ENCODE data around the gene RHOA.
A peak's percentile ranks its signal among the peaks of the same experiment; 100 is the strongest.
"Not testable (repeated sequence)": the region's sequence is repeated elsewhere in the genome, so short reads cannot be mapped to it uniquely, and the experiment has no call there.

The RHOA gene

DNA sequence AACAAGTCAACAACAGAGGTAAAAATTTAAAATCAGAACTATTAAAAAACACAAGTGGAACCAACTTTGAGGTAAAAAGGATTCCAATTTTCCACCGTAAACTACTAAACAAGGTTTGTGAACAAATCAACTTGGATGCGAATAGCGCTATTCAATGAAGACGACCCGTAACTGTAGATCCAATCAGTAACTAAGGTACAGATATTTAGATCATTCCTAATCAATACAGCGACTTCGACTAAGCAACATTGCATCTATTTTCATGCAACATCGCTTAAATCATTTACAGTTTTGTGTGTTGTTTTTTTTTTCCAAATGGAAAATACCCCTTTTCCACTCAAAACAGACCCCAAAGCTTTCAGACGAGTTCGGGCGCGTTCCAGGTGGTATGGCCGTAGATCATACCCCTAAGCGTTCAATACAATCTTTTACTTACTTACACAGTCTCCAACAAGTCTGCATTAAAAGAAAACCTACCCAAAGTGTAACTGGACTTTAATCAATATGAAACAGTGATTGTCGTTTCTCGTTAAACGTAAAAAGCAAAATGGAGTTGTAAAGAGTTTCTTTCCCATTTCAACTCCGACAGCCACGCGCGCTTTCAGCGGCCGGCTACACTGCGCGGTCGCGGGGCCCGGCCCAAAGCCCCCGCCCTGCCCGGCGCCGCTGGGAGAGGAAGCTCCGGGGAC is 786 bp downstream of the RHOA start:
- DNase-seq: no peak

DNA sequence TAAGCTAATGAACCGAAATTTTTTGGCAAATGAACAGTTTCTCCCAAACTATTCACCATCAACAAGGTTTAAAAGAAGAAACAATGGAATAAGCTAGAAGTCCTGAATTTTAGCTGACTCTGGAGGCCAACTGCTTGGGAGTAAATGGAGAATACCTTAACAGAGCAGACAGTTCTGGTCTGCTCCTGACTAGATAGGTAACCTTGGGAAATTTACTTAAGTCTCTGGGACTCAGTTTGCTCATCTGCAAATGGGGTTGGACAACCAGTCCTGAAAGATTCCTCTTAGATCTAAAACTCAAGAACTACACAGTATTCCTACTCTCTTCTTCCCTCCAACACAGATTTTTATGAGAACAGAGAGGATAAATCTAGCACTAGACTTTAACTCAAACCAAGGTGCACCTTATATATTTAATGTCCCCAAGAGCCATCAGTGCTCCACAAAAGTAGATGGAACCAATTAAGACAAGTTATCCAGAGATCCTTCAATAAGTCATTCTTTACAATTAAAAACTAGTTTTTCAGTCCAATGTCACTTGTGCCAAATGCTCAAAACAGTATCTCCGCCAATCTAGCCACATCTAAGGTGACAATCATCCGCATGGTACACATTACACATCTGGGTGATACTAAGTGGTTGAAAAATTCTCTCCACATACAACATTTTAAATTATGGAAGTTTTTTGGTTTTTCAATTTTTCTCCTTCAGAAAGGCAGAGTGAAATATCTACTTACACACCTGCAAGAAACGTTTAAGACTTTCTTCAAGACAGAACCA is 1.5 kb downstream of the RHOA start:
- peak in 1 of 2 donors; percentile 46 for DNase-seq

DNA sequence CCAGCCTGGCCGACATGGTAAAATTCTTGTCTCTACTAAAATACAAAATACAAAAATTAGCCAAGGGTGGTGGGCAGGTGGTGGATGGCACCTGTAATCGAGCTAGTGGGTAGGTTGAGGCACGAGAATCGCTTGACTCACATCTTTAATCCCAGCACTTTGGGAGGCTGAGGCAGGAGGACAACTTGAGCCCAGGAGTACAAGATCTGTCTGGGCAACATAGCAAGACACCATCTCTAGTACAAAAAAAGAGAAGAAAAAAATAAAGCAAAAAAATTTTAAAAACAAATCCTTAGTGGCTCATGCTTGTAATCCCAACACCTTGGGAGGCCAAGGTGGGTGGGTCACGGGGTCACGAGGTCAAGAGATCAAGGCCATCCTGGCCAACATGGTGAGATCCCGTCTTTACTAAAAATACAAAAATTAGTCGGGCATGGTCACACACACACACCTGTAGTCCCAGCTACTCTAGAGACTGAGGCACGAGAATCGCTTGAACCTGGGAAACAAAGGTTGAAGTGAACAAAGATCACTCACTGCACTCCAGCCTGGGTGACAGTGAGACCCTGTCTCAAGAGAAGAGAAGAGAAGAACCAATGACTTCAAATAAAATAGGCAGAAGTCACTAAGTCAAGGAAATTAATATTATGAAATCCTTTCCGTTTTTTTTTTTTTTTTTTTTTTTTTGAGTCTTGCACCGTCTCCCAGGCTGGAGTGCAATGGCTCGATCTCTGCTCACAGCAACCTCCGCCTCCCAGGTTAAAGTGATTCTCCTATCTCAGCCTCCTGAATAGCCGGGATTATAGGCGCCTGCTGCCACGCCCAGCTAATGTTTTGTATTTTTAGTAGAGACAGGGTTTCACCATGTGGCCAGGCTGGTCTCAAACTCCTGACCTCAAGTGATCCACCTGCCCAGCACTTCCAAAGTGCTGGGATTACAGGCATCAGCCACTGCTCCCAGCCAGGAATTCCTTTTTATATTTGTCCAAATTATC is 4.9 kb downstream of the RHOA start:
- no peak for DNase-seq

DNA sequence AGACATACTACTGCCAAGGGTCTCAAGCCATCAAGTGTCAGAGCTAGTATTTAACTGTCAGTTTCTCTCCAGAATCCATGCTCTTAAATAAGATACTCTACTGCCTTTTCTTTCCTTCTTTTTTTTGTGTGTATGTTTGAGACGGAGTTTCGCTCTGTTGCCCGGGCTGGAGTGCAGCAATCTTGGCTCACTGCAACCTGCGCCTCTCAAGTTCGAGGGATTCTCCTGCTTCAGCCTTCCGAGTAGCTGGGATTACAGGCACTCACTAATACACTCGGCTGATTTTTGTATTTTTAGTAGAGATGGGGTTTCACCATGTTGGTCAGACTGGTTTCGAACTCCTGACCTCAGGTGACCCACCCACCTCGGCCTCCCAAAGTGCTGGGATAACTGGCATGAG is 6.2 kb downstream of the RHOA start:
- not testable (repeated sequence) for DNase-seq

DNA sequence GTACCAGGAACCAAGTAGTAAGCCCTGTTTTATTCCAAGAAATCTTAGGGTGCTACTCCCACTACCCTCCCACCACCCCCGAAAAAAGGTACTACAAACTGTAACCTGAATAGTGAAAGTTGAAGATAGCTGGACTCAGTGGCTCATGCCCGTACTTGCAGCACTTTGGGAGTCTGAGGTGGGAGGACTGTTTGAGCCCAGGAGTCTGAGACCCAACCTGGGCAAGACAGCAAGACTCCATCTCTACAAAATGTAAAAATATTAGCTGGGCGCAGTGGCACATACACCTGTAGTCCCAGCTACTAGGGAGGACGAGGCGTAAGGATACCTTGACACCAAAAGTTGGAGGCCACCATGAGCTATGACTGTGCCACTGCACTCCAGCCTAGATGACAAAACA is 7.9 kb downstream of the RHOA start:
- no peak for DNase-seq

DNA sequence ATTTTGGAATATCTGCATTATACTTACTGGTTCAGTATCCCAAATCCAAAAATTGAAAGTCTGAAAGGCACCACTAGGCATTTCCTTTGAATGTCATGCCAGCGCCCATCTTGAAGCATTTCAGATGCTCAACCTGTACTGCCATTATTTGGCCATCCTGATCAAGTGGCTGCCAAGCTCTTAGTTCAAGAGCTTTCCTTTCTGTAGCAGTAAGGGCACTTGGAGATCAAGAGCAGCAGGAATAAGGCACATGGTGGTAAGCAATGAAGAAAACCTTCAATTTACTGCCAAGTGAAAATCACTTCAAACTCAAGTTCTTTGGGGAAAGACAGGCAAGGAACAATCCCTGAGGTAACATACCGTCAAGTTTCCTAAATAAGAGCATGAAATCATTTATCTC is 10.0 kb downstream of the RHOA start:
- no peak for DNase-seq

DNA sequence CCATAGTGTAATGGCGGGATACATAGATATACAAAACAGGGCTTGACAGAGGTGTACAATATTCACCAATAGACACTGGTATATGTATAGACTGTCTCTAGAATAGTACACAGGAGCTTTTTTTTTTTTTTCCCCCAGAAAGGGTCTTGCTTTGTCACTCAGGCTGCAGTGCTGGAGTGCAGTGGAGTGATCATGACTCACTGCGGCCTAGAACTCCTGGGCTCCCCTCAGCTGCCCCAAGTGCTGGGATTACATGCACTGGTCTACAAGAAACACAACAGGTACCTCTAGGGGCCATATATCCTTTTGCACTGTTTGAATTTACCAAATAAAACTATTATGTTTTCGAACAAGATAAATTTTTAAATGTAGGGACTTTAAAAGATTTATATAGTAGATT is 12.3 kb downstream of the RHOA start:
- DNase-seq: no peak

DNA sequence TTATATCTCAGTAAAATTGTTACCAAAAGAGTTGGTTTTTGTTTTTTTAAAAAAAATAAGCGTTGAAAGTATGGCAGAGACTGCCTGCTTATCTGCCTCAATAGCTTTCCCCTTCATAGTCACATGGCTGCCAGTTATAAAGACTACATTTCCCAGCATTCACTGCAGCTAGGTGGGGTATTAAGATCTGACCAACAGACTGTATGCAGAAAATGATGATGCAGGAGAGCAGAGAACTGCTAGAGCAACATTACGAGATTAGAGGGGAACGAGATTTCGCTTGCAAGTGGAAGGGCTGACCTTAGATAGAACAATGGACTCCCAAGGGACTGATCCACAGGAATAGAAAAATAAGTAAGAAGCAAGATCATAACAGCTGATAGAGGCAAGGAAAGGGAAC is 14.3 kb downstream of the RHOA start:
- DNase-seq: peak in 1 of 2 donors; percentile 44

DNA sequence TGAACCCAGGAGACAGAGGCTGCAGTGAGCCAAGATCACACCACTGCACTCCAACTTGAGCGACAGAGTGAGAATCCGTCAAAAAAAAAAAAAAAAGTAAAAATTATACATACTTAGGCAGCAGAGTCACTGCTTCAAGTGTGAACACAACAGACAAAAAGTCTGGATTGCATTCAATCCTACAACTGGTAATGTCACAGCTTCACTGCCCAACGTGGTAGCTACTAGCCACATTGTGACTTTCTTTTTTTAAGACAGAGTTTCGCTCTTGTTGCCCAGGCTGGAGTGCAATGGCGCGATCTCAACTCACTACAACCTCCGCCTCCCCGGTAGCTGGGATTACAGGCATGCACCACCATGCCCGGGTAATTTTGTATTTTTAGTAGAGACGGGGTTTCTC is 20.5 kb downstream of the RHOA start:
- not testable (repeated sequence) for DNase-seq

DNA sequence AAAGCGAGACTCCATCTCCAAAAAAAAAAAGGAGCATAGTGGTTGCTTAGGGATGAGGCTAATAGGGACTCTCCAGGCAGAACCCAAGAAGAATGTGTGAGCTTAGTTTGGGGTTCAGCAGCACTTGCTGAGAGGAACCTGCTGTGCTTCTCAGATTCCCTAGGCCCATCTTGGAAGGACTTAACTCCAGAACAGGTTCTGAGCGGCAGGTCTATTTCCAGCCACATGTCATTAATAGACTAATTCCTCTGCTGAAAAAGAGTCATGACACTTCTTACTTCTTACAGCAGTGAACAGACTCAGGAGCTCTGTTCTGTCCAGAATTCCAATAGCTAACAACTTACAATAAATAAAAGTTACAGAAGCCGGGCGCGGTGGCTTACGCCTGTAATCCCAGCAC is 22.5 kb downstream of the RHOA start:
- DNase-seq: no peak

DNA sequence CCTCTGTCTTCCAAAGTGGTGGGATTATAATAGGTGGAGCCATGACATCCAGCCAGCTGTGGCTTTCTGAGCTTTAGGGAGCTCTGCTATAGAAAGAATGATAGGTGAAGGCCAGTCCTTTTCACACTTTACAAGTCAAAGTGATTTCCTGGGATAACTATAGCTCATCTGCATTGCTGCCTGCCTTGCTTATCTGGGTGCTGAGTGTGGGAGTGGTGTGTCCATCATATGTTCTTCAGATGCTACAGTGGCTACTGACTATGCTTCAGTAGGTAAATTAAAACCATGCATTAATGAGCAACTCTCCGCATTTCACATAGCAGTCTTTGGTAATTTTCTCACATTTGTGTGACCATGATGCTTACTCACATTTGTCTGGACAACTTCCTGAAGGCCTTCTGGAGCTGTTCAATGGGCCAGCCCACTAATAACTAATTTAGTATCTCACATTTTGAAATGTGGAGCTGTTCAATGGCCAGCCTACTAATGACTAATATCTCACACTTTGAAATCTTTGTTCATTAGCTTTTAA is 23.4 kb downstream of the RHOA start:
- no peak for DNase-seq

DNA sequence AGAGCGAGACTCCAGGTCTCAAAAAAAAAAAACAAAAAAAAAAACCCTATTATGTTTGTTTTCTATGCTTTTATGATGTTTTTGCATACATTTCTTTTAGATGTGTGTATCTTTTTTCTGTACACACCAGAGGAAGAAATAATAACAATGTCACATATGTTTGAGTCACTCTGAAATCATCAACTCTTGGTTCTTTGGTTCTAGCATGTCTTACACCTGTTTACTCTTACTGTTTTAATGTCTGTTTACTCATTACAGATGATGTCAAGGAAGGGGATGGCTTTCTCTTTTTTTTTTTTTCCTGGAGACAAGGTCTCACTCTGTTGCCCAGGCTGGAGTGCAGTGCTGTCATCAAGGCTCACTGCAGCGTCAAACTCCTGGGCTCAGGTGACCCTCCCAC is 24.1 kb downstream of the RHOA start:
- no peak for DNase-seq

DNA sequence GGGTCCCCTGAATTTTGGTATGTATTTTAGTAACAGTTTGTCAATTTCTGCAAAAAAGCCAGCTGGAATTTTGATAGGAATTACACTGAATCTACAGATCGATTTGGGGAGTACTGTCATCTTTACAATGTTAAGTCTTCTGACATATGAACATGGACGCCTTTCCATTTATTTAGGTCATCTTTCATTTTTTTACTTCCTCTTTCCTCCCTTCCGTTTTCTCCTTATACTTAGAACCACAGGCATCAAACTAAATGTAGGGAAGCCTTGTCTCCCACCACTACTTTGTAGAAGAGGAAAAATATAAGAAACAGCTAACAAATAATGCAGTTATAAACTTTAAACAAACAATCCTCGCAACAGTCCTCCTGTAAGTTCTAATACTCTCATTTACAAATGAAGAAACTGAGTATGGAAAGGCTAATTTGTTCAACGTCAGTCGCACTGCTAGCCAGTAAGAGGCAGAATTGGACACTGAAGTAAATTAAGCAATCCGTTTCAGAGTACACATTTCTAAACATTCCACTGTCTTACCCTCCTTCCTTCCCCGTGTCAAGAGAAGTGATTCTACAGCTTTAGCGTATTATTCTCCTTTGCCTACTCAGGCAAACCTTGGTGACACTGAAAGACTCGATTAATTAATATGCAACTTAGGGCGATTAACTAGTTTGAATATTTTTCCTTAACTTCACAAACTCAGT is 25.6 kb downstream of the RHOA start:
- DNase-seq: no peak

DNA sequence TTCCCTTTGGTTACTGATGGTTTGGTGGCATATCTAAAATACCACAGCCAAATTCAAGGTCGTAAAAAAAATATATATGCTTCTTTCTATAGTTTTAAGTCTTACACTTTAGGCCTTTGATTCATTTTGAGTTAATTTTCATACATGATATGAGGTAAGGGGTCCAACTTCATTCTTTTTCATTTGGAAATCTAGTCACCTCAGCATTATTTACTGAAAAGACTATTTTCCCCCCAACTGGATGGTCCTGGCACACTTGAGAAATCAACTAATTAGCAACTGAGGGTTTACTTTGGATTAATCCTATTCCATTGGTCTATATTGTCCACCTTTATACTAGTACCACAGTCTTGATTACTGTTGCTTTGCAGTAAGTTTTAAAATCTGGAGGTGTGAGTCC is 26.2 kb downstream of the RHOA start:
- DNase-seq: no peak

DNA sequence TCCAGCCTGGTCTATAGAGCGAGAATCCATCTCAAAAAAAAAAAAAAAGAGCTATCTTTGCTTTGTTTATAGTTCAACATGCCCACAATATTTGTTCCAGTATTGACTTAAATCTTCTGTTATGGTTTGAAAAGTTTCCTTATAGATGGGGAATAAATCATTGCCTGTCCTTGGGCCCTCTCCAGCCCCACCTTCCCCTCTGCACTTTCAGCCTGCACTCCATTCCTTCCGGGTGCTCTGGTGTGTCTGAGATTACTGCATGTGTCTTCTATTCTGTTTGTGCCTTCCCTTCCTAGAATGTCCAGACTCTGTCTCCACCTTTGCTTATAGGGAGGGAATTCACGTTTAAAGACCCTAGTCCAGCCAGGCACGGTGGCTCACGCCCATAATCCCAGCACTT is 28.4 kb downstream of the RHOA start:
- DNase-seq: no peak

DNA sequence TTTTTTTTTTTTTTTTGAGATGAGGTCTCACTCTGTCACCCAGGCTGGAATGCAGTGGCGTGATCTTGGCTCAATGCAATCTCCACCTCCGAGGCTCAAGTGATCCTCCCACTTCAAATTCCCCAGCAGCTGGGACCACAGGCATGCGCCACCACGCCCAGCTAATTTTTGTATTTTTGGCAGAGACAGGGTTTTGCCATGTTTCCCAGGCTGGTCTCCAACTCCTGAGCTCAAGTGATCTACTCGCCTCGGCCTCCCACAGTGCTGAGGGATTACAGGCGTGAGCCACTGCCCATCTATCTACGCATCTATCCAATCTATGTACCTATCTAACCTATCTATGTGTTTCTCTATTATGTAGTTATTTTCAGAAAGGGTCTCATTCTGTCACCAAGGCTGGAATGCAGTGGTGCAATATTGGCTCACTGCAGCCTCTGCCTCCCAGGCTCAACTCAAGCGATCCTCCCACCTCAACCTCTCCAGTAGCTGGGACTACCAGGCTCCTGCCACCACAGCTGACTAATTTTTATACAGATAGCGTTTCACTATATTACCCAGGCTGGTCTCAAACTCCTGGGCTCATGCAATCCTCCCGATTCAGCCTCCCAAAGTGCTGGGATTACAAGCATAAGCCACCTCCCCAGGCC is 33.4 kb downstream of the RHOA start:
- no peak for DNase-seq

DNA sequence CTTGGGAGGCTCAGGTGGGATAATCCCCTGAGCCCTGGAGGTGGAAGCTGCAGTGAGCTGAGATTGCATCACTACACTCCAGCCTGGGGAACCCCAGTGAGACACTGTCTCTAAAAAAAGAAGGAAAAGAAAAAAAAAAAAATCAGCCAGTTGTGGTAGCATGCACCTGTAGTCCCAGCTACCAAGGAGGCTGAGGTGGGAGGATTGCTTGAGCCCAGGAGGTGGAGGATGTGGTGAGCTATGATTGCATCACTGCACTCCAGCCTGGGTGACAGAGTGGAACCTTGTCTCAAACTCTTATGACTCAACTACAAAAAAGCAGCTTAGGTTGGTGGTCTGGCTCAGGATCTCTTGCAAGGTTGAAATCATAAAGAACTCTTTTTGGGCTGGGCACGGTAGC is 34.3 kb downstream of the RHOA start:
- DNase-seq: peak; percentile 22 to 38

DNA sequence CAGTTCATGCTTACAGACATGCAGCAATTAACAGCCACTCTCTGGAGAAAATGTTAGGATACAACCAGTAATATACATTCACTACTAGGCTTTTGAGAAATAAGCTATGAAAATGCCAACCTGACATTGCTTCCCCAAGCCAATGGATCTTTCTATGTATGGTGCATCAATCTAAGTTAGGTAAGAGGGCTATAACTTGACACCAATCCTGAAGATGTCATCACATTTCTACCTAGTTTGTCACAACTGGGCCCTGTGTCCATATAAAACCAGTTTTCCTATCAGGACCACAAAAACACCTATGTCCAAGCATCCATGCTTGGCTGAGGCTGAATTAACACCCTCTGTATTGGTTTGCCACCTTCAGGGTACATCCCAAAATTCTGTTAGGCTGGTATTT is 39.8 kb downstream of the RHOA start:
- DNase-seq: no peak

DNA sequence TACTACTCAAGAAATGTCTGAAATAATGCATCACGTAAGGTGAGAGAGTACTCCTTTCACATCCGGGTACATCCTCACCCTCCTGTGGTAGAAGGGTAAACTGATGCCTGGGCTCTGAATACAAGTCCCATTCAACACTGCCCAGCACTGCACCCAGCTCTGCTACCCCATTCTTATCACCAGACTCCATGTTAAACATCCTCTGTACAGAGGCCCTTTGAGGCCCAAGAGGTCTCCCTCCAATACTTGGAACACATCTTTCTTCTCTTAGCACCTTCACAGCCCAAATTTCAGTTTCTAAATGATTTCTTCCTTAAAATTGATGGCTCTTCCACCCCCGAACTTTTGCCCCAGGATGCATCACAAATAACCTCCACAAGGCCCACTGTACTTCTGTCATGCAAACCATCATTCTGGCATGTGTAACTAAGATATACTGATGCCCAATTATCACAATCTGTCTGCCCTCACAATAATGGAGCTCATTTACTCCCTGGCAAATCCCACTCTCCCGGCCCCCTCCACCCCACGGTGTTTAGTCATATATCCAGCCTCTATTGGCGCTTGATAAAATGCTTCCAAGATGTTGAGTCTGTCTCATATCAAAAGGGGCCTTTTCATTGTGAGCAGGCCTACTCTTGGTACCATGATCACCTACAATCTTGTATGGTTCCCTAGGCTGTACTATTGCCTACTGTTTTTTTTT is 41.0 kb downstream of the RHOA start:
- no peak for DNase-seq

DNA sequence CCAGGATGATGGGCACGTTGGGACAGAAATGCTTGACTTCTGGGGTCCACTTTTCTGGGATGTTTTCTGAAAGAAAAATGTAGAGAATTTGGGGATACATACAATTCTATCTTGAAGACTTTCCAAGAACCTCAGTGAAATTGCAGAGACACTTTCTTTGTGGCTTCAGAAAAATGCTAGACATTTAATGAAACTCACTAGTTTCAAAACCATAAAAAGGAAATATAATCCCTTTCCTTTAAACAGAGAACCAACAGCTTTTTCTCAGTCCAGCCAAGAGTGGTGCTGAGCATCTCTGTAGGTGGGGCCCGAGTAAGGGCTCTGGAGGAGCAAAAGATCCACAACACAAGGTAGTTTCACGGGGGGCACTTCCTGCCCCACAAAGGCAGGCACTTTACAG is 49.2 kb downstream of the RHOA start:
- DNase-seq: no peak

DNA sequence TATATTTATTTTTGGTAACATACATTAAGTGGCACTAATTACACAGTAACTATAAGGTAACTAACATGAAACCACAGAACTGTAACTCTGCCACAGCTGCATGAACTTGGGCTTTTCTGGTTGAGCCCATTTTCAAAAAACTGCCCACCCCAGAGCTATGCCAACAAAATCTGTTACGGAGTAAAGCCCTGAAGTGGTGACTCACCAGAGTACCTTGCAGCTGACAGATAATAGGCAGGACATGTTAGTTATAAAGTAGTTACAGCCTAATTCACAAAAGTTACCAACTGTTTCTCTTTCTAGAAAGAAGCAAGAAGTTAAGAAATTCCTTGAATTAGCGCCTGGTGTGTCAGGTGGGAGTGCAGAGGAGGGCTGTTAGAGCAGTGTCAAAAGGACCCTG is 52.2 kb downstream of the RHOA start:
- DNase-seq: no peak

DNA sequence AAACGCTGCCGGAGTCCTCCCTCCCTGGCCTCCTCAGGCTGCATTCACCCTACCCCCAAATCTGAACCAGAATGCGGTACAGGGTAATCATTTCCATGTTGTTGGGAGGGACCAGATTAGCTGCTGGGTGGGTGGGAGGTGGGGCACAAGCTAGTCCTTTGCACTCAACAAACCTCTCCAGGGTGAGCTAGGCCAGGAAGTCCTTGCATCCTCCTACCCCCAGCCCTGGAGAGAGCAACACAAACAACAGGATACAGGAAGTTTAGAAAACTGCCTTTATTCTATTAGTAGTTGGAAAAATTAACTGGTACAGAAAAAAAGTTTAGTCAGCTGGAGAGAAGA is 52.9 kb downstream of the RHOA start:
- no peak for DNase-seq
